ENCODE data around the gene MDC1.

MDC1 gene

GRCh38 chr6:30684386-30685156 lies 32.5 kb downstream of the MDC1 start:
- TF ChIP-seq CTCF (IDR thresholded peaks at IDR 0.05; ENCODE audit: low read depth, low read length): no peak
- no peak for DNase-seq (ENCODE audit: extremely low read depth, low read depth)

GRCh38 chr6:30683980-30684338 lies 33.1 kb downstream of the MDC1 start:
- DNase-seq (ENCODE audit: extremely low read depth, low read depth): no peak

GRCh38 chr6:30683183-30683979 lies 33.7 kb downstream of the MDC1 start:
- no peak for DNase-seq (ENCODE audit: extremely low read depth, low read depth)

More at GRCh38 chr6:30683980-30684338, 33.1 kb downstream of the MDC1 start:
- TF ChIP-seq CTCF (IDR thresholded peaks at IDR 0.05; ENCODE audit: low read depth, low read length): no peak

GRCh38 chr6:30682143-30683117 lies 34.7 kb downstream of the MDC1 start:
- no peak for DNase-seq (ENCODE audit: extremely low read depth, low read depth)
- no peak for TF ChIP-seq CTCF (IDR thresholded peaks at IDR 0.05; ENCODE audit: low read depth, low read length)

More at GRCh38 chr6:30683183-30683979, 33.7 kb downstream of the MDC1 start:
- TF ChIP-seq CTCF (IDR thresholded peaks at IDR 0.05; ENCODE audit: low read depth, low read length): no peak

GRCh38 chr6:30681766-30682142 lies 35.3 kb downstream of the MDC1 start:
- no peak for TF ChIP-seq CTCF (IDR thresholded peaks at IDR 0.05; ENCODE audit: low read depth, low read length)
- DNase-seq (ENCODE audit: extremely low read depth, low read depth): no peak

GRCh38 chr6:30679765-30680535 lies 37.1 kb downstream of the MDC1 start:
- TF ChIP-seq CTCF (IDR thresholded peaks at IDR 0.05; ENCODE audit: low read depth, low read length): no peak
- DNase-seq (ENCODE audit: extremely low read depth, low read depth): no peak
